ENCODE measurements around the gene ZNF444. TPM values are rescaled to one million over a fixed set of nuclear protein-coding genes. Genes with fewer than 3 reads are reported as not detected.
A peak's percentile ranks its signal among the peaks of the same experiment; 100 is the strongest.
"Not testable (repeated sequence)": the region's sequence is repeated elsewhere in the genome, so short reads cannot be mapped to it uniquely, and the experiment has no call there.

Gene ZNF444
- total RNA-seq, 2 experiments from 2014 or later: 28.6 to 33.7 TPM

- peaks cover 11% of the 10 kb centered on the region for H3K36me3 Mint-ChIP-seq
- H3K27me3 Mint-ChIP-seq: no peaks in the 10 kb centered on the region
- H3K9me3 Mint-ChIP-seq: no peaks in the 10 kb centered on the region
- H3K27ac Mint-ChIP-seq: no peak overlapping the region
- DNase-seq: no peak
- no peak overlapping the region for H3K4me3 Mint-ChIP-seq
- H3K4me1 Mint-ChIP-seq: no peaks in the 10 kb centered on the region
Measured at GRCh38 chr19:56159009-56159559, 18.0 kb downstream of the ZNF444 start.

GRCh38 chr19:56159622-56160271, 18.7 kb downstream of the ZNF444 start:
- H3K27ac Mint-ChIP-seq: no peak overlapping the region
- H3K9me3 Mint-ChIP-seq: no peaks in the 10 kb centered on the region
- no peak for DNase-seq
- H3K27me3 Mint-ChIP-seq: no peaks in the 10 kb centered on the region
- H3K36me3 Mint-ChIP-seq: peaks cover 10% of the 10 kb centered on the region
- H3K4me1 Mint-ChIP-seq: no peaks in the 10 kb centered on the region
- H3K4me3 Mint-ChIP-seq: no peak overlapping the region

DNA sequence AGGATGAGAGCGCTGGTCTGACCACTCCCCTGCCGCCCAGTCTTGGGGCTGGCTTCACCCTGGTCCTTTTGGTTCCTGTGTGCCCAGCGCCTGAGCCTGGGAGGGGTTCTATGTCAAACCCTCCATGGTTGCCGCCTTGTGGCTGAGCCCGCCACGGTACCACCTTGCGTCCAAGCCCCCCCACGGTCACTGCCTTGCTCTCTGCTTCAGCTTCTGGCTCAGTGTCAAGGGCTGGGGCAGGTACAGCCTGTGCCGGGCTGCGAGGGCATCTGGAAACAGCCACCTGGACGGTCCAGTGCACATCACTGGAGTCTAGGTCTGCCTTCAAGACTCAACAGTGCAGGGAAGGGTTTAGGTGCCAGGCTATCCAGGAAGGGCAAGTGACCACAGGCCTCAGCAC, 20.4 kb downstream of the ZNF444 start:
- H3K9me3 Mint-ChIP-seq: no peaks in the 10 kb centered on the region
- peaks cover 8% of the 10 kb centered on the region for H3K27me3 Mint-ChIP-seq
- H3K4me3 Mint-ChIP-seq: no peak overlapping the region
- H3K27ac Mint-ChIP-seq: no peak overlapping the region
- H3K4me1 Mint-ChIP-seq: no peaks in the 10 kb centered on the region
- no peak for DNase-seq
- H3K36me3 Mint-ChIP-seq: peaks cover 10% of the 10 kb centered on the region

DNA sequence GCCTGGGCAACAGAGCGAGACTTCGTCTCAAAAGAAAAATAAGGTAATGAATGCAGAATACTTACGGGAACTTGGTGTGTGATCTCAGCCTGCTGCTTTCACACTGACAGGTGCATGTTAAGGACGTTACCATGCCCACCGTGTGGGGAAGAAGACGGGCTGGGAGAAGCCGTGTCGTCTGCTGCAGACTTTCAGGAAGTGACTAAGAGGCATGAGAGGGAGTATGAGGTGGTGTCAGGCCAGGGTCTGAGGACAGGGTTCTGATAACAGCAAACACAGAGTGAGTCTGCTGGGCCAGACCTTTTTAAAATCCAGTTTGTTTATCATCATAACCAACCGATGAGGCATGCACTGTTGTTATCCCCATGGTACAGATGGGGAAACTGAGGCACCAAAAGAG, 21.2 kb downstream of the ZNF444 start:
- Mint-ChIP-seq H3K27ac (peak overlapping the region; percentile 3), H3K36me3 (peaks cover 10% of the 10 kb centered on the region), H3K4me1 (no peaks in the 10 kb centered on the region), H3K4me3 (no peak overlapping the region), H3K9me3 (no peaks in the 10 kb centered on the region), H3K27me3 (peaks cover 8% of the 10 kb centered on the region)
- peak; percentile 33 for DNase-seq

DNA sequence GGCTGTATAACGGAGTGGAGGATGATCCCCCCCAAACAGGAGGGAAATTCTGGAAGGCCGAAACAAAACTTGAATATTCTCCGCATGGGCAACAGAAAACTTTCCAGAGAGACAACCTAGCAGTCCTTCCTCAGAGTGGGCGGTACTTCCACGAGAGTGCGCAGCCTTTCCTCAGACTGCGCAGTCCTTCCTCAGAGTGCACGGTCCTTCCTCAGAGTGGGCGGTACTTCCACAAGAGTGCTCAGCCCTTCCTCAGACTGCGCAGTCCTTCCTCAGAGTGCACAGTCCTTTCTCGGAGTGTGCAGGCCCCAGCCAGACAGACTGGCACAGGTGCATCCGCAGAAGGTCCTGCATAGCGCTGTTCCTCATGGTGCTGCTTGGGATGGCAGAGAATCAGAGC, 22.0 kb downstream of the ZNF444 start:
- peaks cover 10% of the 10 kb centered on the region for H3K36me3 Mint-ChIP-seq
- H3K9me3 Mint-ChIP-seq: no peaks in the 10 kb centered on the region
- peaks cover 13% of the 10 kb centered on the region for H3K27me3 Mint-ChIP-seq
- no peak overlapping the region for H3K27ac Mint-ChIP-seq
- no peaks in the 10 kb centered on the region for H3K4me1 Mint-ChIP-seq
- no peak overlapping the region for H3K4me3 Mint-ChIP-seq
- no peak for DNase-seq

DNA sequence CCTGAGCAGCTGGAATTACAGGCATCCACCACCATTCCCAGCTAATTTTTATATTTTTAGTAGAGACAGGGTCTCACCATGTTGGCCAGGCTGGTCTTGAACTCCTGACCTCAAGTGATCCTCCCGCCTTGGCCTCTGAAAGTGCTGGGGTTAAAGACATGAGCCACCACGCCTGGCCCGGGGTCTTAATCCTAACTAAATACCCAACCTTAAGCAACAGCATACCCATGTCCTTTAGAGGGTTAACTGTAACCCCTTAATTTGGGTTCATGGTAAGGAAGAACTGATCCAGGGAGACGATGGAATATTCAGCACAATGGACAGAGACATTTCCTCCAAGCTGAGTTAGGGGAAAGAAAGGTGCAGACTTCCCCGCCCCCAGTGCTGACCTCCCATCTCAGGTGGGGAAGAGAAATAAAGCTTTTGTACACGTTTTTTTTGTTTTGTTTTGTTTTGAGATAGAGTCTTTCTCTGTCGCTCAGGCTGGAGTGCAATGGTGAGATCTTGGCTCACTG, 26.0 kb downstream of the ZNF444 start:
- Mint-ChIP-seq H3K36me3 (no peaks in the 10 kb centered on the region), H3K27me3 (peaks cover 20% of the 10 kb centered on the region), H3K4me3 (no peak overlapping the region), H3K9me3 (no peaks in the 10 kb centered on the region), H3K27ac (no peak overlapping the region), H3K4me1 (peaks cover 2% of the 10 kb centered on the region)
- DNase-seq: no peak

DNA sequence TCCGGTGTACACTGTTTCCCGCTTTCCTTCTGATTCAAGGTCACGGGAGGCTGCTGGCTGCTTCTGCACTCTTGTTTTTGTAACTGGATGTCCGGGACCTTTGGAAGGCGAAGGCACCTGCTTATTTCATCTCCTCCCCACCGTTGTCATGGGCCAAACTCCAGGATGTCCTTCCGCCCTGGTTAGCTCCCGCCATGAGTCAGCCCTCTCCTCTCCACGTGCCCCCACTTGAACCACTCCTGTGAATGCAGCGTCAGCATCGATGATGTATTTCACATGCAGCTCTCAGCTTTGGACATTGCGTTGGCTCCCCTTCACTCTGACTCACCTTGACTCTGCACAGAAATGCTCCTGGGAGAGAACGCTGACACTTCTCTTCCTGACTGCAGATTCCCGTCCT, 29.2 kb downstream of the ZNF444 start:
- peaks cover 2% of the 10 kb centered on the region for H3K4me1 Mint-ChIP-seq
- H3K4me3 Mint-ChIP-seq: no peak overlapping the region
- H3K27ac Mint-ChIP-seq: no peak overlapping the region
- no peaks in the 10 kb centered on the region for H3K9me3 Mint-ChIP-seq
- H3K36me3 Mint-ChIP-seq: no peaks in the 10 kb centered on the region
- peaks cover 19% of the 10 kb centered on the region for H3K27me3 Mint-ChIP-seq
- no peak for DNase-seq

DNA sequence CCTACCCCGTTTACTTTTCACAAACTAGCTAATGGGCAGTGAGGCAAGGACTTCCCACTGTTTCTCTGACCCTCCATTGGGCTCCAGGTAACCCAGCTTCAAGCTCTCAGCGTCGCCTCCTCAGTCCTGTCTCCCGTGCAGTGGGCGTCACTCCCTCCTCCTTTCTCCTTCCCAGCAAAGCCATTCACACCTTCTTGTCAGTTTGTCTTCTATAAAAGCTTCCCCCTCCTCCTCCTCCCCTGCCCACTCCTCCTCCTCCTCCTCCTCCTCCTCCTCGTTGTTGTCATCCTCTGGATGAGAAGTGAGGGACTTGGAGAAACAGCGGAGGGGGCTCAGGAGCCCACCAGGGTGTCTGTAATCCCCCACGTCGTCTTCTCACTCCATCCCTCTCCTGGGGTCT, 33.0 kb downstream of the ZNF444 start:
- Mint-ChIP-seq H3K27ac (no peak overlapping the region), H3K36me3 (no peaks in the 10 kb centered on the region), H3K9me3 (no peaks in the 10 kb centered on the region), H3K4me3 (no peak overlapping the region), H3K4me1 (peaks cover 2% of the 10 kb centered on the region), H3K27me3 (peaks cover 6% of the 10 kb centered on the region)
- no peak for DNase-seq

DNA sequence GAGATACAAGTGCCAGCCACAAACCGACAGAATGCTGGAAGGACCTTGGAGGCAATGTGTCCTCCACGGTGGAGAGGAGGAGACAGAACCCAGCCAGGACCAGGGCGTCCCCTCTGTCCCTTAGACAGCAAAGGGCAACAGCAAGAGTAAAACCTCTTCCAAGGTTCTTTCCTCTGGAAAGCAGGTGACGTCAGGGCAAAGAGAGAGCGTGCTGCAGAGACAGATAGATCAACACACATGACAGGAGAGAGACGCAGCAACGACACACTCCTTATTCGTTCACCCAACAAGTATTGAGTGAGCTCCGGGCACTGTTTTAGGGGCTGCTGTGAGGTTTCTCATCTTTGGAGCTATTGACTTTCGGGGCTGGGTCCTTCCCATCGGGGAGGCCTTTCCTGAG, 33.5 kb downstream of the ZNF444 start:
- Mint-ChIP-seq H3K4me1 (peaks cover 2% of the 10 kb centered on the region), H3K27me3 (peaks cover 6% of the 10 kb centered on the region), H3K27ac (no peak overlapping the region), H3K4me3 (no peak overlapping the region), H3K9me3 (no peaks in the 10 kb centered on the region), H3K36me3 (no peaks in the 10 kb centered on the region)
- DNase-seq: no peak

GRCh38 chr19:56175861-56176307, 34.8 kb downstream of the ZNF444 start, which contains the start of gene GALP:
Gene GALP, plus strand, starts transcription at chr19:56176008. Its CDS starts 1,101 bp downstream, at chr19:56177109.
- H3K4me1 Mint-ChIP-seq, H3K9me3 Mint-ChIP-seq, H3K27me3 Mint-ChIP-seq, H3K27ac Mint-ChIP-seq, DNase-seq, H3K36me3 Mint-ChIP-seq, H3K4me3 Mint-ChIP-seq: not testable (repeated sequence)

- H3K36me3 Mint-ChIP-seq, H3K27ac Mint-ChIP-seq, H3K9me3 Mint-ChIP-seq, DNase-seq, H3K27me3 Mint-ChIP-seq, H3K4me1 Mint-ChIP-seq, H3K4me3 Mint-ChIP-seq: not testable (repeated sequence)
Measured at GRCh38 chr19:56176310-56176709, 35.2 kb downstream of the ZNF444 start.

- Mint-ChIP-seq H3K4me3 (no peak overlapping the region), H3K27ac (no peak overlapping the region), H3K36me3 (no peaks in the 10 kb centered on the region), H3K27me3 (peaks cover 4% of the 10 kb centered on the region), H3K9me3 (no peaks in the 10 kb centered on the region), H3K4me1 (peaks cover under 1% of the 10 kb centered on the region)
- no peak for DNase-seq
Measured at GRCh38 chr19:56176881-56177280, 35.8 kb downstream of the ZNF444 start.

- Mint-ChIP-seq H3K27ac (no peak overlapping the region), H3K27me3 (no peaks in the 10 kb centered on the region), H3K4me3 (no peak overlapping the region), H3K4me1 (no peaks in the 10 kb centered on the region), H3K9me3 (no peaks in the 10 kb centered on the region), H3K36me3 (no peaks in the 10 kb centered on the region)
- DNase-seq: no peak
Measured at GRCh38 chr19:56177564-56178243, 36.6 kb downstream of the ZNF444 start.

DNA sequence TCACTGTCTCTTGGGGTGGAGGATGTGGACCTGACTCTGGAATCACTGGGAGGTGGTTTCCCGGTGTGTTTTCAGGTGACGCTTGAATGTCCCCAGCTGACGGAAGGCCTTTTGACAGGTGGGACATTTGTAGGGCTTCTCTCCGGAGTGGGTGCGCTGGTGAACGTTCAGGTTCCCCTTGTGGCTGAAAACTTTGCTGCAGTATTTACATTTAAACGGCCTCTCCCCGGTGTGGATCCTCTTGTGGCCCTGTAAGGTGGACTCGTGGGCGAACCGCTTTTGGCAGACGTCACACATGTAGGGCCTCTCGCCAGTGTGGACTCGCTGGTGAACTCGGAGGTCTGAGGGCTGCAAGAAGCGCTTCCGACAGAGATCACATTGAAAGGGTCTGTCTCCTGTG, 48.7 kb downstream of the ZNF444 start:
- Mint-ChIP-seq H3K4me1 (peaks cover 2% of the 10 kb centered on the region), H3K9me3 (no peaks in the 10 kb centered on the region), H3K4me3 (no peak overlapping the region), H3K27me3 (peaks cover 13% of the 10 kb centered on the region), H3K27ac (no peak overlapping the region), H3K36me3 (no peaks in the 10 kb centered on the region)
- no peak for DNase-seq

DNA sequence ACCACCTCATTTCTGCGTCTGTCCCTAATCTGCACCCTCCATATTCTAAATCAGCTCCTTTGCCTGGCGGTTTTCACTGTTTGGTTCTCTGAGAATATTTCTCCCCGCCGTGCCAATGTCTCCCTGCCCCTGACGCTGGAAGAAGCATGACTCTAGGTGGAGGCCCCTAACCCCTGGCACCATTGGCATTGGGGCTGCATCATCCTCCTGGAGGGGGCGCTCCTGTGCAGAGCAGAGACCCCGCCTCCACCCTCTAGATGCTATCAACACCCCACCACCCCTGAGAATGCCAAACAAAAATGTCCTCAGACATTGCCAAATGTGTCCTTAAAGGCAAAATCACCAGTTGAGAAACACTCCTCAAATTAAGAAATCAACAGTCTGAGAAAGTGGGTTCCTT, 50.0 kb downstream of the ZNF444 start:
- H3K4me3 Mint-ChIP-seq: no peak overlapping the region
- H3K4me1 Mint-ChIP-seq: no peaks in the 10 kb centered on the region
- H3K27ac Mint-ChIP-seq: no peak overlapping the region
- H3K9me3 Mint-ChIP-seq: no peaks in the 10 kb centered on the region
- H3K27me3 Mint-ChIP-seq: no peaks in the 10 kb centered on the region
- no peak for DNase-seq
- H3K36me3 Mint-ChIP-seq: no peaks in the 10 kb centered on the region
